ENCODE results near the gene DEK. TPM values are rescaled to one million over a fixed set of nuclear protein-coding genes. Genes with fewer than 3 reads are reported as not detected.

DEK gene
- total and polyA plus RNA-seq, 2 donors (not counting 1 experiment from before 2014, with no cell fraction given): 13.6 to 114 TPM

DNA sequence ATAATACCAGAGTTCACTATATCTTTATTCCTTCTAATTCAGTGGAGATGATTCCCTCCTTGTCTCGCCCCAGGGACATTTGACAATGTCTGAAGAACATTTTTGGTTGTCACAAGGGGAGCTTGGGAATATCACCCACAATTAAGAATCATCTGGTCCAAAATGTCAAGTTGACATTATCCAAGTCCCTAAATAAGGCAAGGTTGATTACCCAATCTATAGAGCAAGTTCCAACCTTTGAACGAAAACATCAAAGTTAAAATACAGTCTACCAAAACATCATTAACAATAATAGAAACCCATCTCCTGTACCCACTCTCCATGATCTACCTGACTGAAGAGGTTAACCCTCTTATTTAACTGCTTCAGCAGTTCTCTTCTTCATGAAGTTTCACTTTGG, 15.6 kb downstream of the DEK start:
- POLR2A ChIA-PET: no interaction called here
- Histone ChIP-seq H4K20me1 (ENCODE audit: control insufficient read depth, insufficient read depth, low read length, poor library complexity, severe bottlenecking) (peaks cover 4% of the 10 kb centered on the region), H3K9me3 (ENCODE audit: control extremely low read depth in 1 of 3, control insufficient read depth in 2 of 3, insufficient read depth in 1 of 3, low read length in 2 of 3) (no peaks in the 10 kb centered on the region), H3K4me2 (replicated peaks; ENCODE audit: low read depth, low read length, poor library complexity, severe bottlenecking) (no peak overlapping the region), H3K27me3 (replicated peaks in 1 of 4; ENCODE audit: control extremely low read depth in 1 of 4, control insufficient read depth in 3 of 4, insufficient read depth in 4 of 4, low read length in 3 of 4) (no peaks in the 10 kb centered on the region), H2AFZ (ENCODE audit: insufficient read depth, low read depth, low read length, poor library complexity, severe bottlenecking) (no peak overlapping the region), H3K79me2 (ENCODE audit: control insufficient read depth, insufficient read depth, low read length) (peaks cover 36% of the 10 kb centered on the region), H3K27ac (ENCODE audit: low read length in 2 of 2) (no peak overlapping the region), H3K4me3 (ENCODE audit: control extremely low read depth in 1 of 5, extremely low read depth in 1 of 5, insufficient read depth in 1 of 5, low read depth in 2 of 5, low read length in 4 of 5) (no peak overlapping the region), H3K36me3 (replicated peaks in 1 of 2; ENCODE audit: control extremely low read depth in 1 of 2, control insufficient read depth in 1 of 2, extremely low read depth in 1 of 2, insufficient read depth in 2 of 2, low read length in 1 of 2) (peaks cover 16 to 45% of the 10 kb centered on the region in 2 experiments), H3K9ac (ENCODE audit: low read length) (no peak overlapping the region), H3K4me1 (ENCODE audit: control insufficient read depth in 2 of 2, insufficient read depth in 2 of 2, low read length in 2 of 2) (no peaks in the 10 kb centered on the region)
- Mint-ChIP-seq H3K27ac (no peak overlapping the region), H3K4me1 (peaks cover 10% of the 10 kb centered on the region), H3K27me3 (no peaks in the 10 kb centered on the region), H3K9me3 (ENCODE audit: insufficient read depth) (no peaks in the 10 kb centered on the region), H3K4me3 (no peak overlapping the region)
- TF ChIP-seq EZH2 (IDR thresholded peaks at IDR 0.05; ENCODE audit: borderline replicate concordance, insufficient read depth, low read depth, low read length, poor library complexity, severe bottlenecking): no peak
- TF ChIP-seq, protein P1, sequence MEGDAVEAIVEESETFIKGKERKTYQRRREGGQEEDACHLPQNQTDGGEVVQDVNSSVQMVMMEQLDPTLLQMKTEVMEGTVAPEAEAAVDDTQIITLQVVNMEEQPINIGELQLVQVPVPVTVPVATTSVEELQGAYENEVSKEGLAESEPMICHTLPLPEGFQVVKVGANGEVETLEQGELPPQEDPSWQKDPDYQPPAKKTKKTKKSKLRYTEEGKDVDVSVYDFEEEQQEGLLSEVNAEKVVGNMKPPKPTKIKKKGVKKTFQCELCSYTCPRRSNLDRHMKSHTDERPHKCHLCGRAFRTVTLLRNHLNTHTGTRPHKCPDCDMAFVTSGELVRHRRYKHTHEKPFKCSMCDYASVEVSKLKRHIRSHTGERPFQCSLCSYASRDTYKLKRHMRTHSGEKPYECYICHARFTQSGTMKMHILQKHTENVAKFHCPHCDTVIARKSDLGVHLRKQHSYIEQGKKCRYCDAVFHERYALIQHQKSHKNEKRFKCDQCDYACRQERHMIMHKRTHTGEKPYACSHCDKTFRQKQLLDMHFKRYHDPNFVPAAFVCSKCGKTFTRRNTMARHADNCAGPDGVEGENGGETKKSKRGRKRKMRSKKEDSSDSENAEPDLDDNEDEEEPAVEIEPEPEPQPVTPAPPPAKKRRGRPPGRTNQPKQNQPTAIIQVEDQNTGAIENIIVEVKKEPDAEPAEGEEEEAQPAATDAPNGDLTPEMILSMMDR (IDR thresholded peaks at IDR 0.05): no peak
- intact Hi-C loops (cut with micrococcal nuclease): no loop called here
- 100% methylated on average over 1 of the region's 2 CpGs for WGBS (ENCODE audit: insufficient coverage)
- CTCF ChIA-PET: no interaction called here
- DNase-seq (no peak), ATAC-seq (ENCODE audit: low read depth) (no peak)

- Histone ChIP-seq H3K9ac (ENCODE audit: low read length) (no peak overlapping the region), H2AFZ (ENCODE audit: insufficient read depth, low read depth, low read length, poor library complexity, severe bottlenecking) (no peak overlapping the region), H3K79me2 (ENCODE audit: control insufficient read depth, insufficient read depth, low read length) (peaks cover 30% of the 10 kb centered on the region), H3K27me3 (replicated peaks in 1 of 4; ENCODE audit: control extremely low read depth in 1 of 4, control insufficient read depth in 3 of 4, insufficient read depth in 4 of 4, low read length in 3 of 4) (no peaks in the 10 kb centered on the region), H3K36me3 (replicated peaks in 1 of 2; ENCODE audit: control extremely low read depth in 1 of 2, control insufficient read depth in 1 of 2, extremely low read depth in 1 of 2, insufficient read depth in 2 of 2, low read length in 1 of 2) (peaks cover 22 to 50% of the 10 kb centered on the region in 2 experiments), H3K27ac (ENCODE audit: low read length in 2 of 2) (no peak overlapping the region), H3K9me3 (ENCODE audit: control extremely low read depth in 1 of 3, control insufficient read depth in 2 of 3, insufficient read depth in 1 of 3, low read length in 2 of 3) (no peaks in the 10 kb centered on the region), H3K4me2 (replicated peaks; ENCODE audit: low read depth, low read length, poor library complexity, severe bottlenecking) (no peak overlapping the region), H4K20me1 (ENCODE audit: control insufficient read depth, insufficient read depth, low read length, poor library complexity, severe bottlenecking) (no peaks in the 10 kb centered on the region), H3K4me3 (ENCODE audit: control extremely low read depth in 1 of 5, extremely low read depth in 1 of 5, insufficient read depth in 1 of 5, low read depth in 2 of 5, low read length in 4 of 5) (no peak overlapping the region), H3K4me1 (ENCODE audit: control insufficient read depth in 2 of 2, insufficient read depth in 2 of 2, low read length in 2 of 2) (no peaks in the 10 kb centered on the region)
- intact Hi-C loops (cut with micrococcal nuclease): no loop called here
- Mint-ChIP-seq H3K4me1 (peaks cover 12% of the 10 kb centered on the region), H3K27ac (no peak overlapping the region), H3K9me3 (ENCODE audit: insufficient read depth) (no peaks in the 10 kb centered on the region), H3K27me3 (no peaks in the 10 kb centered on the region), H3K4me3 (no peak overlapping the region)
- CTCF ChIA-PET: no interaction called here
- no peak for ATAC-seq (ENCODE audit: low read depth)
- DNase-seq: no peak
- no peak for TF ChIP-seq EZH2 (IDR thresholded peaks at IDR 0.05; ENCODE audit: borderline replicate concordance, insufficient read depth, low read depth, low read length, poor library complexity, severe bottlenecking)
- TF ChIP-seq, protein P1 (IDR thresholded peaks at IDR 0.05): no peak
- POLR2A ChIA-PET: no interaction called here
Observed at GRCh38 chr6:18247002-18247401, 17.3 kb downstream of the DEK start.
